GM18508 (cell line): ENCODE data around the gene TMEM273.

Experiments used
- ATAC-seq: cut with Tn5 transposase; IDR thresholded peaks from one replicate; pipeline ENCODE4 v1.9.1; 2021; ENCODE audit warnings: moderate number of reproducible peaks; ENCODE audit not compliant: insufficient read depth, unreplicated experiment

TMEM273 gene

GRCh38 chr10:49105076-49105475 is 83.1 kb downstream of the TMEM273 start:
- ATAC-seq, result no peak
